ENCODE measurements around the gene C1QTNF7. TPM values are rescaled to one million over a fixed set of nuclear protein-coding genes. Genes with fewer than 3 reads are reported as not detected.
A peak's percentile ranks its signal among the peaks of the same experiment; 100 is the strongest.

The C1QTNF7 gene
- total and polyA plus RNA-seq, 2 experiments from 2014 or later, result not detected

GRCh38 chr4:15470128-15470475, 42.3 kb downstream of the C1QTNF7 start:
- H2AFZ ChIP-seq, result peak overlapping the region; percentile 93
- no peak for TF ChIP-seq EZH2 (IDR thresholded peaks at IDR 0.05; ENCODE audit: insufficient read depth, poor library complexity, severe bottlenecking)
- TF ChIP-seq EZH2phosphoT487 (IDR thresholded peaks at IDR 0.05; ENCODE audit: insufficient read depth, low read depth), result no peak
- no peaks in the 10 kb centered on the region for H4K20me1 ChIP-seq (ENCODE audit: insufficient read depth)
- in situ Hi-C loops (cut with MboI), result no loop called here
- H3F3A ChIP-seq (ENCODE audit: insufficient read depth), result no peaks in the 10 kb centered on the region
- peak overlapping the region; percentile 93 for H3K4me2 ChIP-seq (ENCODE audit: unreplicated experiment)
- DNase-seq, result peak; percentile 33
- 0 to 4% methylated on average over 3 of the region's 3 CpGs for WGBS, 2 experiments (ENCODE audit: low coverage in 1 of 2, low lambda C conversion rate in 2 of 2, missing lambda C conversion rate in 2 of 2)
- no peaks in the 10 kb centered on the region for H3K36me3 ChIP-seq (ENCODE audit: low read depth)
- no peaks in the 10 kb centered on the region for H3K9me2 ChIP-seq (ENCODE audit: insufficient read depth)
- H3K4me1 ChIP-seq (ENCODE audit: insufficient read depth), result no peaks in the 10 kb centered on the region
- H3K79me2 ChIP-seq (ENCODE audit: insufficient read depth), result no peaks in the 10 kb centered on the region
- no peaks in the 10 kb centered on the region for H3K9me3 ChIP-seq (ENCODE audit: low read depth)
- peak overlapping the region; percentile 83 for H3K4me3 ChIP-seq
- peak overlapping the region; percentile 81 for H3K9ac ChIP-seq
- no peaks in the 10 kb centered on the region for H3K27me3 ChIP-seq (replicated peaks; ENCODE audit: insufficient read depth)
- H3K27ac ChIP-seq, result peak overlapping the region; percentile 54

- in situ Hi-C loops (cut with MboI), result loop anchor here (25.0 kb wide), 1 partner anchor 486 kb away; the partner anchor contains the start of gene FGFBP2
- Histone ChIP-seq H3K27me3 (replicated peaks; ENCODE audit: insufficient read depth) (no peaks in the 10 kb centered on the region), H3K36me3 (ENCODE audit: low read depth) (no peaks in the 10 kb centered on the region), H4K20me1 (ENCODE audit: insufficient read depth) (no peaks in the 10 kb centered on the region), H2AFZ (no peak overlapping the region), H3K9me2 (ENCODE audit: insufficient read depth) (no peaks in the 10 kb centered on the region), H3K4me2 (ENCODE audit: unreplicated experiment) (no peak overlapping the region), H3F3A (ENCODE audit: insufficient read depth) (no peaks in the 10 kb centered on the region), H3K9ac (no peak overlapping the region), H3K9me3 (ENCODE audit: low read depth) (no peaks in the 10 kb centered on the region), H3K27ac (no peak overlapping the region), H3K79me2 (ENCODE audit: insufficient read depth) (no peaks in the 10 kb centered on the region), H3K4me1 (ENCODE audit: insufficient read depth) (peaks cover 9% of the 10 kb centered on the region; the same call in 1 of the 2 replicates), H3K4me3 (no peak overlapping the region)
- WGBS, 2 experiments (ENCODE audit: low coverage in 1 of 2, low lambda C conversion rate in 2 of 2, missing lambda C conversion rate in 2 of 2), result 82 to 88% methylated on average over 5 of the region's 5 CpGs
- no peak for TF ChIP-seq EZH2phosphoT487 (IDR thresholded peaks at IDR 0.05; ENCODE audit: insufficient read depth, low read depth)
- TF ChIP-seq EZH2 (IDR thresholded peaks at IDR 0.05; ENCODE audit: insufficient read depth, poor library complexity, severe bottlenecking), result no peak
- DNase-seq, result no peak
These were observed 48.6 kb downstream of the C1QTNF7 start for GRCh38 chr4:15476396-15476795.

- Histone ChIP-seq H3K27ac (no peak overlapping the region), H3K4me2 (ENCODE audit: unreplicated experiment) (no peak overlapping the region), H3K27me3 (replicated peaks; ENCODE audit: insufficient read depth) (no peaks in the 10 kb centered on the region), H4K20me1 (ENCODE audit: insufficient read depth) (no peaks in the 10 kb centered on the region), H3K9me2 (ENCODE audit: insufficient read depth) (no peaks in the 10 kb centered on the region), H3K36me3 (ENCODE audit: low read depth) (no peaks in the 10 kb centered on the region), H3K9me3 (ENCODE audit: low read depth) (no peaks in the 10 kb centered on the region), H3K4me1 (ENCODE audit: insufficient read depth) (peaks cover 9% of the 10 kb centered on the region; the same call in 1 of the 2 replicates), H3K79me2 (ENCODE audit: insufficient read depth) (no peaks in the 10 kb centered on the region), H3F3A (ENCODE audit: insufficient read depth) (no peaks in the 10 kb centered on the region), H3K4me3 (no peak overlapping the region), H2AFZ (peak overlapping the region; percentile 93), H3K9ac (0 out of 2 replicates have a peak overlapping the region, but pooled peaks have one; percentile 82)
- 34 to 37% methylated on average over 5 of the region's 5 CpGs for WGBS, 2 experiments (ENCODE audit: low coverage in 1 of 2, low lambda C conversion rate in 2 of 2, missing lambda C conversion rate in 2 of 2)
- TF ChIP-seq EZH2phosphoT487 (IDR thresholded peaks at IDR 0.05; ENCODE audit: insufficient read depth, low read depth) (no peak), EZH2 (IDR thresholded peaks at IDR 0.05; ENCODE audit: insufficient read depth, poor library complexity, severe bottlenecking) (no peak)
- no peak for DNase-seq
- in situ Hi-C loops (cut with MboI), result loop anchor here (25.0 kb wide), 1 partner anchor 484 kb away; the partner anchor contains the start of gene FGFBP2
These were observed 50.9 kb downstream of the C1QTNF7 start for GRCh38 chr4:15478724-15479088.

- peak overlapping the region; percentile 82 for H3K9ac ChIP-seq
- DNase-seq, result peak; percentile 92
- H3K9me3 ChIP-seq (ENCODE audit: low read depth), result no peaks in the 10 kb centered on the region
- peaks cover 9% of the 10 kb centered on the region; the same call in 1 of the 2 replicates for H3K4me1 ChIP-seq (ENCODE audit: insufficient read depth)
- in situ Hi-C loops (cut with MboI), result loop anchor here (25.0 kb wide), 1 partner anchor 483 kb away; the partner anchor contains the start of gene FGFBP2
- peak overlapping the region; percentile 53 for H3K27ac ChIP-seq
- 1% methylated on average over 11 of the region's 11 CpGs for WGBS, 2 experiments (ENCODE audit: low coverage in 1 of 2, low lambda C conversion rate in 2 of 2, missing lambda C conversion rate in 2 of 2)
- H4K20me1 ChIP-seq (ENCODE audit: insufficient read depth), result no peaks in the 10 kb centered on the region
- no peaks in the 10 kb centered on the region for H3K79me2 ChIP-seq (ENCODE audit: insufficient read depth)
- TF ChIP-seq EZH2 (IDR thresholded peaks at IDR 0.05; ENCODE audit: insufficient read depth, poor library complexity, severe bottlenecking), result no peak
- TF ChIP-seq EZH2phosphoT487 (IDR thresholded peaks at IDR 0.05; ENCODE audit: insufficient read depth, low read depth), result no peak
- peak overlapping the region; percentile 85 for H3K4me2 ChIP-seq (ENCODE audit: unreplicated experiment)
- no peaks in the 10 kb centered on the region for H3K9me2 ChIP-seq (ENCODE audit: insufficient read depth)
- peak overlapping the region; percentile 93 for H2AFZ ChIP-seq
- no peaks in the 10 kb centered on the region for H3K27me3 ChIP-seq (replicated peaks; ENCODE audit: insufficient read depth)
- H3K4me3 ChIP-seq, result peak overlapping the region; percentile 74
- no peaks in the 10 kb centered on the region for H3K36me3 ChIP-seq (ENCODE audit: low read depth)
- H3F3A ChIP-seq (ENCODE audit: insufficient read depth), result no peaks in the 10 kb centered on the region
These were observed 51.5 kb downstream of the C1QTNF7 start for GRCh38 chr4:15479089-15479912.
